ENCODE results near the gene GRK5. TPM values are rescaled to one million over a fixed set of nuclear protein-coding genes. Genes with fewer than 3 reads are reported as not detected.

GRK5 gene
- total RNA-seq, 1 donor from 2014 or later = 77.6 TPM

- Mint-ChIP-seq H3K9me3 (ENCODE audit: unreplicated experiment) (peaks cover 11% of the 10 kb centered on the region), H3K36me3 (ENCODE audit: unreplicated experiment) (no peaks in the 10 kb centered on the region), H3K27ac (ENCODE audit: unreplicated experiment) (no peak overlapping the region), H3K4me3 (ENCODE audit: unreplicated experiment) (no peak overlapping the region), H3K27me3 (ENCODE audit: unreplicated experiment) (peaks cover 10% of the 10 kb centered on the region), H3K4me1 (ENCODE audit: low read depth, unreplicated experiment) (peaks cover 18% of the 10 kb centered on the region)
- DNase-seq = no peak
- TF ChIP-seq CTCF (IDR thresholded peaks at IDR 0.05; ENCODE audit: partially characterized antibody, unreplicated experiment) = no peak
Observed at GRCh38 chr10:119454316-119454715, 246.9 kb downstream of the GRK5 start.

DNA sequence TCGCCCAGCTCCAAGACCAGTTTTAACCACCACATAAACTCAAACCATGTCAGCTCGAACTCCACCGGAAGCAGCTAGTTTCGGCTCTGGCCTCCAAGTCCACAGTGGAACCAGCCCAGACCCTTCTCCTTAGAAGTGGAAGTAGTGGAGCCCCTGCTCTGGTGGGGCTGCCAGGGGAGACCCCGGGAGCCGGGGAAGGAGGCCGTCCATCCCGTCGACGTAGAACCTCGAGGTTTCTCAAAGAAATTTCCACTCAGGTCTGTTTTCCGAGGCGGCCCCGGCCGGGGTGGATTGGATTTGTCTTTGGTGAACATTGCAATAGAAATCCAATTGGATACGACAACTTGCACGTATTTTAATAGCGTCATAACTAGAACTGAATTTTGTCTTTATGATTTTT, 247.6 kb downstream of the GRK5 start:
- DNase-seq = no peak
- no peak overlapping the region for H3K27ac Mint-ChIP-seq (ENCODE audit: unreplicated experiment)
- H3K9me3 Mint-ChIP-seq (ENCODE audit: unreplicated experiment) = peaks cover 7% of the 10 kb centered on the region
- H3K27me3 Mint-ChIP-seq (ENCODE audit: unreplicated experiment) = peaks cover 9% of the 10 kb centered on the region
- TF ChIP-seq CTCF (IDR thresholded peaks at IDR 0.05; ENCODE audit: partially characterized antibody, unreplicated experiment) = no peak
- H3K36me3 Mint-ChIP-seq (ENCODE audit: unreplicated experiment) = no peaks in the 10 kb centered on the region
- peaks cover 13% of the 10 kb centered on the region for H3K4me1 Mint-ChIP-seq (ENCODE audit: low read depth, unreplicated experiment)
- no peak overlapping the region for H3K4me3 Mint-ChIP-seq (ENCODE audit: unreplicated experiment)

GRCh38 chr10:119455609-119456434, 248.5 kb downstream of the GRK5 start:
- Mint-ChIP-seq H3K27me3 (ENCODE audit: unreplicated experiment) (peaks cover 9% of the 10 kb centered on the region), H3K9me3 (ENCODE audit: unreplicated experiment) (peaks cover 4% of the 10 kb centered on the region), H3K36me3 (ENCODE audit: unreplicated experiment) (no peaks in the 10 kb centered on the region), H3K4me1 (ENCODE audit: low read depth, unreplicated experiment) (peaks cover 12% of the 10 kb centered on the region), H3K27ac (ENCODE audit: unreplicated experiment) (no peak overlapping the region), H3K4me3 (ENCODE audit: unreplicated experiment) (no peak overlapping the region)
- no peak for DNase-seq
- no peak for TF ChIP-seq CTCF (IDR thresholded peaks at IDR 0.05; ENCODE audit: partially characterized antibody, unreplicated experiment)

DNA sequence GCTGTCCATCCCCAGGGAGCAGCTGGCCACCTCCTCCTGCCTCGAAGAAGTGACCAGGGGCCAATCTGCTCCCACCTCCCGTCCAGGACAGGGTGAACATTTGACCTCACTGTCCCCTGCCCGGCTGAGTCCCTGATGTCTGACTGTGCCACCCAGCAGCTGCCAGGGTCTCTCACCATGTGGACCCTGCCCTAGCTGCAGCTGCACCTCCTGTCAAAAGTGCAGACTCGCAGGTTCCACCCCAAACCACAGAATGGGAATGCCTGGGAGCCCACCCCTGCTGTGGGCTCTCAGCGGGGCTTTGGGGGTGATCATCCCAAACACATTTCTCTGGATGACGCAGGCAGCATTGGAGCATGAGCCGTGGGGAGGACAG, 249.1 kb downstream of the GRK5 start:
- H3K4me3 Mint-ChIP-seq (ENCODE audit: unreplicated experiment) = no peak overlapping the region
- no peak for TF ChIP-seq CTCF (IDR thresholded peaks at IDR 0.05; ENCODE audit: partially characterized antibody, unreplicated experiment)
- H3K27me3 Mint-ChIP-seq (ENCODE audit: unreplicated experiment) = peaks cover 9% of the 10 kb centered on the region
- peaks cover 12% of the 10 kb centered on the region for H3K4me1 Mint-ChIP-seq (ENCODE audit: low read depth, unreplicated experiment)
- peaks cover 4% of the 10 kb centered on the region for H3K9me3 Mint-ChIP-seq (ENCODE audit: unreplicated experiment)
- no peak for DNase-seq
- H3K27ac Mint-ChIP-seq (ENCODE audit: unreplicated experiment) = peak overlapping the region; percentile 8
- no peaks in the 10 kb centered on the region for H3K36me3 Mint-ChIP-seq (ENCODE audit: unreplicated experiment)

GRCh38 chr10:119457966-119458766, 250.8 kb downstream of the GRK5 start:
- Mint-ChIP-seq H3K27ac (ENCODE audit: unreplicated experiment) (no peak overlapping the region), H3K36me3 (ENCODE audit: unreplicated experiment) (peaks cover 11% of the 10 kb centered on the region), H3K4me1 (ENCODE audit: low read depth, unreplicated experiment) (peaks cover 12% of the 10 kb centered on the region), H3K4me3 (ENCODE audit: unreplicated experiment) (no peak overlapping the region), H3K27me3 (ENCODE audit: unreplicated experiment) (peaks cover 9% of the 10 kb centered on the region), H3K9me3 (ENCODE audit: unreplicated experiment) (peaks cover 8% of the 10 kb centered on the region)
- no peak for DNase-seq
- TF ChIP-seq CTCF (IDR thresholded peaks at IDR 0.05; ENCODE audit: partially characterized antibody, unreplicated experiment) = no peak

All from glutamatergic neuron (in vitro differentiated cells).